Measurements from ENCODE around the gene NAT8L. TPM values are rescaled to one million over a fixed set of nuclear protein-coding genes. Genes with fewer than 3 reads are reported as not detected.

Gene NAT8L
- total RNA-seq, 1 experiment from 2014 or later = 13.9 TPM

GRCh38 chr4:2079006-2079405, 19.9 kb downstream of the NAT8L start:
- Histone ChIP-seq H3K56ac (ENCODE audit: insufficient read length, low read depth, low read length) (no peak overlapping the region), H4K20me1 (ENCODE audit: control insufficient read depth, insufficient read depth, insufficient read length) (no peaks in the 10 kb centered on the region), H4K91ac (ENCODE audit: insufficient read length, low read depth, low read length) (no peak overlapping the region), H2BK15ac (ENCODE audit: low read depth, low read length) (no peak overlapping the region), H2AFZ (ENCODE audit: low read length) (no peak overlapping the region), H3T11ph (ENCODE audit: low read length) (no peak overlapping the region), H2BK5ac (ENCODE audit: insufficient read length, low read length) (no peak overlapping the region), H4K5ac (ENCODE audit: insufficient read length, low read depth, low read length) (no peak overlapping the region), H3K23me2 (ENCODE audit: insufficient read length, low read depth, low read length, poor library complexity, severe bottlenecking) (no peaks in the 10 kb centered on the region), H3K27ac (ENCODE audit: insufficient read length, low read depth, low read length) (no peak overlapping the region), H4K8ac (replicated peaks; ENCODE audit: insufficient read length, low read depth, low read length) (no peak overlapping the region), H3K14ac (ENCODE audit: insufficient read depth, low read length) (no peak overlapping the region), H3K4ac (ENCODE audit: low read depth, low read length) (no peak overlapping the region), H3K23ac (ENCODE audit: insufficient read length, low read depth, low read length) (no peak overlapping the region), H2AK5ac (ENCODE audit: insufficient read length, low read length) (no peak overlapping the region), H3K4me2 (ENCODE audit: insufficient read depth, insufficient read length, low read length) (no peak overlapping the region), H3K79me1 (ENCODE audit: insufficient read depth, low read depth, low read length, poor library complexity, severe bottlenecking) (no peaks in the 10 kb centered on the region), H3K18ac (ENCODE audit: insufficient read length, low read depth, low read length) (no peak overlapping the region), H2BK12ac (ENCODE audit: insufficient read length, low read depth, low read length) (no peak overlapping the region), H3K9ac (ENCODE audit: extremely low read depth, insufficient read length, low read length) (no peak overlapping the region), H3K79me2 (ENCODE audit: insufficient read depth, low read length) (no peaks in the 10 kb centered on the region), H3K9me3 (ENCODE audit: control insufficient read depth, low read depth, low read length) (no peaks in the 10 kb centered on the region), H3K27me3 (ENCODE audit: insufficient read depth, low read length) (no peaks in the 10 kb centered on the region), H3K4me1 (ENCODE audit: insufficient read depth, low read length) (no peaks in the 10 kb centered on the region), H2BK120ac (ENCODE audit: low read depth, low read length, poor library complexity, severe bottlenecking) (no peak overlapping the region), H2BK20ac (ENCODE audit: low read depth, low read length, poor library complexity, severe bottlenecking) (no peak overlapping the region)
- WGBS (ENCODE audit: extremely low coverage, insufficient read length, low lambda C conversion rate) = no CpG with 5 or more reads among the region's 5 CpGs
- DNase-seq = peak; percentile 11
- Mint-ChIP-seq H3K36me3 (ENCODE audit: insufficient read depth in 1 of 3, low read depth in 3 of 3) (no peaks in the 10 kb centered on the region), H3K4me3 (no peak overlapping the region), H3K27ac (no peak overlapping the region), H3K9me3 (no peaks in the 10 kb centered on the region), H3K4me1 (peaks cover 0 to 3% of the 10 kb centered on the region in 2 experiments; a peak in 1 of 4 replicates), H3K27me3 (ENCODE audit: low read depth) (peaks cover 8% of the 10 kb centered on the region)
- no peak for TF ChIP-seq CTCF (conservative IDR thresholded peaks at IDR 0.05)

Measured in H9 (cell line).